Activated naive CD4-positive, alpha-beta T cell treated with anti-CD3 and anti-CD28 coated beads, Interleukin-2, amount 10 ng/mL, durations not matched to agents 7 days and 5 days (primary cell): ENCODE results near the gene PCDHGC4.

Experiments used
- CTCF ChIA-PET: fragments of 350-600 bp; sonication (Branson Sonifier 250); formaldehyde crosslinking; loops from one replicate; lab custom pipeline; 2021; ENCODE audit warnings: antibody characterized with exemption; lab: Charles Lee
- DNase-seq: peaks from one replicate; pipeline ENCODE4 v3.0.0-alpha.2; 2020
- H3K27ac Mint-ChIP-seq: one replicate; pipeline ENCODE4 v1.8.0; 2021; ENCODE audit warnings: mild to moderate bottlenecking, moderate library complexity, mixed read lengths
- H3K27me3 Mint-ChIP-seq: one replicate; pipeline ENCODE4 v1.8.0; 2021; ENCODE audit warnings: mild to moderate bottlenecking, mixed read lengths
- H3K36me3 Mint-ChIP-seq: one replicate; pipeline ENCODE4 v1.8.0; 2021; ENCODE audit warnings: mixed read lengths
- H3K4me1 Mint-ChIP-seq: one replicate; pipeline ENCODE4 v1.8.0; 2021; ENCODE audit warnings: mixed read lengths
- H3K4me3 Mint-ChIP-seq: one replicate; pipeline ENCODE4 v1.8.0; 2021; ENCODE audit warnings: mild to moderate bottlenecking, moderate library complexity, mixed read lengths
- H3K9me3 Mint-ChIP-seq: one replicate; pipeline ENCODE4 v1.8.0; 2021; ENCODE audit warnings: mixed read lengths

The PCDHGC4 gene

DNA sequence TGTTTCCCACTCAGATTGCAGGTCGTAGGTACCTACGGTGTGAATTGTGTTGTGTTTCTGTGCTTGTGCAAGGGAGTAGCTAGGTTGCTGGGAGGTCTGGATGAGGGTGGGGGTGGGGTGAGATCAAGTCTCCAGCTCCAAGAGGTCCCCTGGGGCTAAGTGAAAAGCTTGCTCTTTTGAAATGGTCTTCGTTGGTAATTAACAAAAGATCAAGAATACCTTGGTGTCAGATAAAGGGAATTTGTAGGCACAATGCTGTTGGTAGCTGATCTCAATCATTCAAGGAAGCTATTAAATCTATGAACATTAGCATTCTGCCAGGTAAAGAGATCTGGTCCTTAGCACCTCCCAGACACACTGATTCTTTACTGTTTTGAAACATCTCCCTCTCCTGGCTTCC lies 928 bp upstream of the PCDHGC4 start:
- H3K27me3 Mint-ChIP-seq: peaks cover 83% of the 10 kb centered on the region
- CTCF ChIA-PET: interaction anchor here (1.0 to 2.5 kb wide), 5 partner anchors 28 to 78 kb away, joined by 3 to 11 read pairs (median 4); partner anchors contain the start of gene PCDHGA12
- H3K27ac Mint-ChIP-seq: no peak overlapping the region
- no peaks in the 10 kb centered on the region for H3K9me3 Mint-ChIP-seq
- H3K4me3 Mint-ChIP-seq: no peak overlapping the region
- DNase-seq: no peak
- H3K4me1 Mint-ChIP-seq: no peaks in the 10 kb centered on the region
- no peaks in the 10 kb centered on the region for H3K36me3 Mint-ChIP-seq

DNA sequence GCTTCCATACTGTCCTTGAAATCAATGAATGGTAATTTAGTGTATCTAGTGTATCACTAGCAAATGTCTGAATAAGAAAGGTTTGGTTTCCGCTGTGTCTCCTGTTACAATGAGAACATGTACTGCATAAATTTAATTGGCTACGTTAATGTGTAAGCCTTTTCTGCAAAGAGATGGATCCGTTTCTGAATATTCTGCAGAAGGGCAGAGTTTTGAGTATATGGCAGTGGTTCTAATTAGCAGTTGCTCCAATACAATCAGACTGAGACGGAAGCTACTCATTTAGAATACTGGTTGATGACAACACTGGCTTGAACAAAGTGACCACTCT lies 555 bp upstream of the PCDHGC4 start:
- CTCF ChIA-PET: interaction anchor here (1.0 to 2.5 kb wide), 2 partner anchors 28 to 79 kb away, joined by 4 to 11 read pairs; no protein-coding TSS in a partner anchor
- Mint-ChIP-seq H3K4me1 (no peaks in the 10 kb centered on the region), H3K4me3 (no peak overlapping the region), H3K27ac (no peak overlapping the region), H3K9me3 (no peaks in the 10 kb centered on the region), H3K36me3 (no peaks in the 10 kb centered on the region), H3K27me3 (peaks cover 84% of the 10 kb centered on the region)
- no peak for DNase-seq

DNA sequence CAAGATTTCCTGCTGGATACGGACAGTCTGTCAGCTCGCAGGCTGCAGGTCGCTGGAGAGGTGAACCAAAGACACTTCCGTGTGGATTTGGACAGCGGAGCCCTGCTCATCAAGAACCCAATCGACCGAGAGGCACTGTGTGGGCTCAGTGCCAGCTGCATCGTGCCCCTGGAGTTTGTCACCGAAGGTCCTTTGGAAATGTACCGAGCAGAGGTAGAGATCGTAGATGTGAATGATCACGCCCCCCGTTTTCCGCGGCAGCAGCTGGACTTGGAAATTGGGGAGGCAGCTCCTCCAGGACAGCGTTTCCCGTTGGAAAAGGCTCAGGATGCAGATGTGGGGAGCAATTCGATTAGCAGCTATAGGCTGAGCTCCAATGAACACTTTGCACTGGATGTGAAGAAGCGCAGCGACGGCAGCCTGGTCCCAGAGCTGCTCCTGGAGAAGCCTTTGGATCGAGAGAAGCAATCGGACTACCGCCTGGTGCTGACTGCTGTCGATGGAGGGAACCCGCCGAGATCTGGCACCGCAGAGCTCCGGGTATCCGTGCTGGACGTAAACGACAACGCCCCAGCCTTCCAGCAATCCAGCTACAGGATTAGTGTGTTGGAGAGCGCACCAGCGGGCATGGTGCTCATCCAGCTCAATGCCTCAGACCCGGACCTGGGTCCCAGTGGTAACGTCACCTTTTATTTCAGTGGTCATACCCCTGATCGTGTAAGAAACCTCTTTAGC lies 658 bp downstream of the PCDHGC4 start:
- CTCF ChIA-PET: interaction anchor here (0.9 to 1.2 kb wide), 3 partner anchors 9 to 116 kb away, joined by 3 read pairs; partner anchors contain the start of gene PCDHGB3
- H3K9me3 Mint-ChIP-seq: no peaks in the 10 kb centered on the region
- peaks cover 92% of the 10 kb centered on the region for H3K27me3 Mint-ChIP-seq
- no peak overlapping the region for H3K4me3 Mint-ChIP-seq
- H3K36me3 Mint-ChIP-seq: no peaks in the 10 kb centered on the region
- H3K4me1 Mint-ChIP-seq: no peaks in the 10 kb centered on the region
- no peak for DNase-seq
- no peak overlapping the region for H3K27ac Mint-ChIP-seq

DNA sequence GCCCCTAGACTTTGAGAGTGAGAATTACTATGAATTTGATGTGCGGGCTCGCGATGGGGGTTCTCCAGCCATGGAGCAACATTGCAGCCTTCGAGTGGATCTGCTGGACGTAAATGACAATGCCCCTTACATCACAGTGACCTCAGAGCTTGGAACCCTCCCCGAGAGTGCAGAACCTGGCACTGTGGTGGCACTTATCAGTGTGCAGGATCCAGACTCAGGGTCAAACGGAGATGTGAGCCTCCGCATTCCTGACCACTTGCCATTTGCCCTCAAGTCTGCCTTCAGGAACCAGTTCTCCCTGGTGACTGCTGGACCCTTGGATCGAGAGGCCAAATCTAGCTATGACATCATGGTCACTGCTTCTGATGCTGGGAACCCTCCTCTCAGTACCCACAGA lies 1.3 kb downstream of the PCDHGC4 start:
- Mint-ChIP-seq H3K27me3 (peaks cover 93% of the 10 kb centered on the region), H3K4me1 (no peaks in the 10 kb centered on the region), H3K27ac (no peak overlapping the region), H3K9me3 (no peaks in the 10 kb centered on the region), H3K36me3 (no peaks in the 10 kb centered on the region), H3K4me3 (no peak overlapping the region)
- DNase-seq: no peak
- CTCF ChIA-PET: no interaction called here

DNA sequence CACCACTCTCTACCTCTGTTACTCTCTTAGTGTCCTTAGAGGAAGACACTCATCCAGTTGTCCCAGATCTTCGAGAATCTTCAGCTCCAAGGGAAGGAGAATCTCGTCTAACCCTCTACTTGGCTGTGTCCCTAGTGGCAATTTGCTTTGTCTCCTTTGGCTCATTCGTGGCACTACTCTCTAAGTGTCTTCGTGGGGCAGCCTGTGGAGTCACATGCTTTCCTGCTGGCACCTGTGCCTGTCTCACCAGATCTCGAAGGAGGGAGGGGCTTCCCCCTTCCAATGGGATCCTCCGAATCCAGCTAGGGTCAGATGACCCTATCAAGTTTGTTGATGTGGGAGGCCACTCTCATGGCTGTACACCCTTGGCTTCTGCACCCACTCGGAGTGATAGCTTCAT lies 2.3 kb downstream of the PCDHGC4 start:
- Mint-ChIP-seq H3K4me3 (no peak overlapping the region), H3K36me3 (no peaks in the 10 kb centered on the region), H3K27ac (no peak overlapping the region), H3K27me3 (peaks cover 99% of the 10 kb centered on the region), H3K4me1 (peaks cover 3% of the 10 kb centered on the region), H3K9me3 (no peaks in the 10 kb centered on the region)
- CTCF ChIA-PET: no interaction called here
- DNase-seq: no peak

DNA sequence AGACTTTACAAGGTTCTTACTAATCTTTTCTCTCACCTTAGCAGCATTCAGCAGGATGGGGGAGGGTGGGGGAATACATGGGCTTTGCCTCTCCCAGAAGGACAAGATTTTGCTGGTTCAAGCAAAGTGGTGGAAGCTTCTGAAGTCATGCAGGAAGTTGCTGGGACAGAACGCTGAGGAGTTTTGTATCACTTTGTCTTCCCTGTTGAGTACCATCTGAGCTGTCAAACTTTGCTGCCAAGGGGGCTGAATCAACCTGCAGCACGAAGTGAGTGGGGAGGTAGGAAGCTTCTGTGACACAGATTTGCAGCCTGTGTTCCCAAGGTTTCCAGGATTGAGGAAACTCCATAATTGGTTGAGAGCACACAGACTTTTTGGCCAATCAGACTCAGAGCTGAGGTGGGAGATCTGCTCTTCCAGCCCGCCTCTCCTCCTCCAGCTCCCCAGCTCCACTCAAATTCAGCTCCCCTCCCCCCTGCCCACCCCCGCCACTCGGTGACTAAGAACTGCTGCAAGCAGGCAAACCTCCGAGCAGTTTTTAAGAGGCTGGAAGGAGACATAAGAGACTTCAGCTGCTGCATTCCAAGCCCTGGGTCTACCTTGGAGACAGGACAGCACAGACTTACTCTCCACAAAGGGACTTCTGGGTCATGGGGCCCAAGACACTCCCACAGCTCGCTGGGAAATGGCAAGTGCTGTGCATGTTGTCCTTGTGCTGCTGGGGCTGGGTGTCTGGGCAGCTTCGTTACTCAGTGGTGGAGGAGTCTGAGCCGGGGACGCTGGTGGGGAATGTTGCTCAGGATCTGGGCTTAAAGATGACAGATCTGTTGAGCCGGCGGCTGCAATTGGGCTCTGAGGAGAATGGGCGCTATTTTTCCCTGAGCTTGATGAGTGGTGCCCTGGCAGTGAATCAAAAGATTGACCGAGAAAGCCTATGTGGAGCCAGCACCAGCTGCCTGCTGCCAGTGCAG lies 4.0 kb downstream of the PCDHGC4 start, which contains the start of gene PCDHGC5:
Gene PCDHGC5, plus strand, starts transcription at position 491 of the 971 bp plus-strand sequence. Its CDS starts 160 bp downstream, at position 651.
- H3K27me3 Mint-ChIP-seq: peaks cover 100% of the 10 kb centered on the region
- DNase-seq: no peak
- H3K27ac Mint-ChIP-seq: no peak within 1 kb of the TSS
- no peaks in the 10 kb centered on the region for H3K36me3 Mint-ChIP-seq
- H3K9me3 Mint-ChIP-seq: no peaks in the 10 kb centered on the region
- peaks cover 4% of the 10 kb centered on the region for H3K4me1 Mint-ChIP-seq
- H3K4me3 Mint-ChIP-seq: no peak within 1 kb of the TSS
- CTCF ChIA-PET: interaction anchor here (1.3 to 1.8 kb wide), 2 partner anchors 59 to 75 kb away, joined by 3 to 6 read pairs; partner anchors contain the start of genes PCDHGA10 and PCDHGA12

DNA sequence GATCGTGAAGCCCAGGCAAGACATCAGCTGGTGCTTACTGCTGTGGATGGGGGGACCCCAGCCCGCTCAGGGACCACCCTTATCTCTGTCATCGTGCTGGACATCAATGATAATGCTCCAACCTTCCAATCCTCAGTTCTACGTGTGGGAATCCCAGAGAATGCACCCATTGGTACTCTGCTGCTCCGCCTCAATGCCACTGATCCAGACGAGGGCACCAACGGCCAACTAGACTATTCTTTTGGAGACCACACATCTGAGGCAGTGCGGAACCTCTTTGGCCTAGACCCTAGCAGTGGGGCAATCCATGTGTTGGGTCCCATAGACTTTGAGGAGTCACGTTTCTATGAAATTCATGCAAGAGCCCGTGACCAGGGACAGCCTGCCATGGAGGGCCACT lies 5.0 kb downstream of the PCDHGC4 start:
- H3K27ac Mint-ChIP-seq: no peak overlapping the region
- DNase-seq: no peak
- no peaks in the 10 kb centered on the region for H3K36me3 Mint-ChIP-seq
- no peak overlapping the region for H3K4me3 Mint-ChIP-seq
- H3K9me3 Mint-ChIP-seq: no peaks in the 10 kb centered on the region
- CTCF ChIA-PET: interaction anchor here (1.8 kb wide), 1 partner anchor 59 kb away, joined by 6 read pairs; the partner anchor contains the start of gene PCDHGA12
- peaks cover 100% of the 10 kb centered on the region for H3K27me3 Mint-ChIP-seq
- peaks cover 4% of the 10 kb centered on the region for H3K4me1 Mint-ChIP-seq

DNA sequence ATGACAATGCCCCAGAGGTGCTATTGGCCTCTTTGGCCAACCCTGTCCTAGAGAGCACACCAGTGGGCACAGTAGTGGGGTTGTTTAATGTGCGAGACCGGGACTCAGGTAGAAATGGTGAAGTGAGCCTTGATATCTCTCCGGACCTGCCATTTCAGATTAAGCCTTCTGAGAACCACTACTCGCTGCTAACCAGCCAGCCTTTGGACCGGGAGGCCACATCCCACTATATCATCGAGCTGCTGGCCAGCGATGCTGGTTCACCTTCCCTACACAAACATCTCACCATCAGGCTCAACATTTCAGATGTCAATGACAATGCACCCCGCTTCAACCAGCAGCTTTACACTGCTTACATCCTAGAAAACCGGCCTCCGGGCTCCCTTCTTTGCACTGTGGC lies 5.4 kb downstream of the PCDHGC4 start:
- no peak overlapping the region for H3K27ac Mint-ChIP-seq
- H3K9me3 Mint-ChIP-seq: no peaks in the 10 kb centered on the region
- H3K4me1 Mint-ChIP-seq: peaks cover 4% of the 10 kb centered on the region
- H3K27me3 Mint-ChIP-seq: peaks cover 100% of the 10 kb centered on the region
- no peak for DNase-seq
- no peak overlapping the region for H3K4me3 Mint-ChIP-seq
- H3K36me3 Mint-ChIP-seq: no peaks in the 10 kb centered on the region
- CTCF ChIA-PET: no interaction called here

DNA sequence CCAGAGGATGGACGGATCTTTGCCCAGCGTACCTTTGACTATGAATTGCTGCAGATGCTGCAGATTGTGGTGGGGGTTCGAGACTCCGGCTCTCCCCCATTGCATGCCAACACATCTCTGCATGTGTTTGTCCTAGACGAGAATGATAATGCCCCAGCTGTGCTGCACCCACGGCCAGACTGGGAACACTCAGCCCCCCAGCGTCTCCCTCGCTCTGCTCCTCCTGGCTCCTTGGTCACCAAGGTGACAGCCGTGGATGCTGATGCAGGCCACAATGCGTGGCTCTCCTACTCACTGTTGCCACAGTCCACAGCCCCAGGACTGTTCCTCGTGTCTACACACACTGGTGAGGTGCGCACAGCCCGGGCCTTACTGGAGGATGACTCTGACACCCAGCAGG lies 5.9 kb downstream of the PCDHGC4 start:
- Mint-ChIP-seq H3K27me3 (peaks cover 100% of the 10 kb centered on the region), H3K36me3 (no peaks in the 10 kb centered on the region), H3K9me3 (no peaks in the 10 kb centered on the region), H3K27ac (no peak overlapping the region), H3K4me1 (peaks cover 4% of the 10 kb centered on the region), H3K4me3 (no peak overlapping the region)
- DNase-seq: no peak
- CTCF ChIA-PET: no interaction called here

DNA sequence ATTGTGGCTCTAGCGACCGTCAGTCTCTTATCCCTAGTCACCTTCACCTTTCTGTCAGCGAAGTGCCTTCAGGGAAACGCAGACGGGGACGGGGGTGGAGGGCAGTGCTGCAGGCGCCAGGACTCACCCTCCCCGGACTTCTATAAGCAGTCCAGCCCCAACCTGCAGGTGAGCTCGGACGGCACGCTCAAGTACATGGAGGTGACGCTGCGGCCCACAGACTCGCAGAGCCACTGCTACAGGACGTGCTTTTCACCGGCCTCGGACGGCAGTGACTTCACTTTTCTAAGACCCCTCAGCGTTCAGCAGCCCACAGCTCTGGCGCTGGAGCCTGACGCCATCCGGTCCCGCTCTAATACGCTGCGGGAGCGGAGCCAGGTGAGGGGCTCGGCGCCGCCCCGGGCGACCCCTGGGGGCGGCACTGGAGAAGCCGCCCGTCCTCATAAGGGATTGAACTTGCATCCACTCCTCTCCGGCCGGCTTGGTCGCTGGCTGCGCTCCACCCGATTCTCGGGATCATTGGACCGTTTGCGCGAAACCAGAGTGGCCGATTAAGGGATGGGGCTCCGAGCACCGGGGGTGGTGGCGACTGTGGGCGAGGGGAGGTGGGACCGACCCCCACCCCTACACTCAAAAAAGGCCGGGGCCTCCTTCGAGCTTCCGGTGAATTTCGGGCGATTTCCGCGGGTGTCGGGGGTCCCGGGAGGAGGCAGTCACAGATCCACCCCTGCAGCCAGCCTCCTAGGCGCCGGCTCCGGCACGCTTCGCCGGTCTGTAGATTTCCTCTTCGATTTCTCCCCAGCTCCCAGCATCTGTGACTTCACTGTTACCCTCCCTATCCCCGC lies 6.7 kb downstream of the PCDHGC4 start:
- Mint-ChIP-seq H3K9me3 (no peaks in the 10 kb centered on the region), H3K27me3 (peaks cover 100% of the 10 kb centered on the region), H3K36me3 (no peaks in the 10 kb centered on the region), H3K4me3 (peak overlapping the region; percentile 45), H3K27ac (no peak overlapping the region), H3K4me1 (peaks cover 4% of the 10 kb centered on the region)
- no peak for DNase-seq
- CTCF ChIA-PET: interaction anchor here (1.2 kb wide), 1 partner anchor 9 kb away, joined by 3 read pairs; no protein-coding TSS in a partner anchor

DNA sequence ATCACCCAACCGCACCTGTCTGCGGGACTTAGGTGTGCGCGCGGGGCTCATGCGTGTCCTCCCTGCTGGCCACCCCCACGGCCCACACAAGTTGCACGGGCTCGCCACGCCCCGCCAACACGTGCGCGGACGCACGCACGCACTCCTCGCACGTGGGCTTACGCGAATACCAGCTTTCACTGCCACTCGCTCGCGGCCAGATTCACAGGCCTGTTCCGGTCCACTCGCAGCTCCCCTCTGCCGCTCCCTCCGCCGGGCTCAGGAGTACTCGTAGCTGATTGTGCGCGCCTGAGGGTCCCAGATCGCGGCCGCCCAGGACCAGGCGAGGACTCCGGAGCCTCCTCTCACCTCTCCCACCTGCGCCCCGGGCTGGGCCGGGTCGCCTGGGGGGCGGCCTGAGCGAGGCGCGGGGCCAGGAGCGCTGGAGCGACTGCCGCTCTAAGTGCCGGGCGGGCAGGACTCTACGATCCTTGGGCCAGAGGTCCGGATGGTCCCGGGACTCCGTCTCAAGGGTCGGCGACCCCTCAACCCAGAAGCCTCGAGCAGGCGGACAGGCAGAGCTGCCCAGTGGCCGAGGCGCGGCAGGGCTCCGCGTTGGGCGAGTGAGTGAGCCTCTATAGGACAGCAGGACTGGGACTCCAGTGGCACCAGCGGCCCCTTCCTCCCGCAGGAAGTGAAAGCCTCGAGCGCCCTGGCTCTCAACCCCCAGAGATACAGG lies 7.5 kb downstream of the PCDHGC4 start:
- H3K4me1 Mint-ChIP-seq: peaks cover 4% of the 10 kb centered on the region
- no peaks in the 10 kb centered on the region for H3K9me3 Mint-ChIP-seq
- peak overlapping the region; percentile 45 for H3K4me3 Mint-ChIP-seq
- peaks cover 98% of the 10 kb centered on the region for H3K27me3 Mint-ChIP-seq
- DNase-seq: peak; percentile 46
- no peaks in the 10 kb centered on the region for H3K36me3 Mint-ChIP-seq
- CTCF ChIA-PET: interaction anchor here (0.5 to 1.7 kb wide), 4 partner anchors 8 to 673 kb away, joined by 3 to 9 read pairs (median 3); partner anchors contain the start of gene PCDHGA12
- no peak overlapping the region for H3K27ac Mint-ChIP-seq

DNA sequence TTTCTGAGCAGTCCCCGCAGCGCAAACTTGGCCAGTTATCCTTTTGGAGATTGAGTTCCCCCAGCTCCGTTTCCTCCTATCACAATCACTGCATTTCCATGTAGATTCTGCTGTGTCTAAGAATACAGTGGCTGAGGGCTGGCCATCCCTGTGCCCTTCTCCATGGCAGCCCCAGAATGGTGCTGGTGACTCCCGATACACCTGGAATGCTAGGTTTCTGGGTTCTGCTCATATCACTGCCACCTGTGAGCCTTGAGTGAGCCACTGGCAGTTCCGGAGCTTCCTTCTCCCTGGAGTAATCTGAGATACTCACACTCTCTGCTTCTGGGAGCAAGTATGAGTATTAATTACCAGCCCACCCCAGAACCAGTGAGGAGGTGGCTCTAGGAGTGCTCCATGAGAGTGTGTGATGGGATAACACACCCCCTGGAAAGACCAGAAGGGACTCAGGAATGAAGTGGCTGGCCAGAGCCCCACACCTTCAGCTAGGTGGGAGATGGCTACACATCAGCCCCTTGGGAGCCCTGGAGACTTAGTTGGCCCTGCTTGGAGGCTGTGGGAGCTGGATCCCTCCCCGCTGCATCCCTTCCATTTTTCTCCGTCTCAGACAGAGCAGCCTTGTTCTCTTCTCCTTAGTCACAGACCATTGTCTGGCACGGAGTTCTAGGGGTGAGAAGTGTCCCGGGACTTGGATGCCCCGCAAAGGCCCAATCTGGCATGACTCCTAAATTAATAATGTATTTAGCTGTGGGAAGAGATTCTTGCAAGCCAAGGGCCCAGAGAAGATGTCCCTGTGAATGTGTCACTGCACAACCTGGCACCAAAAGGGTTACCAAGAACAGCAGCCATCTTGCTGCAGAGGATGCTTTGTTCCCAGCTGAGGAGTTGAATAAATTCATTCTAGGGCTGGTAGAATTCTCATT lies 8.9 kb downstream of the PCDHGC4 start:
- Mint-ChIP-seq H3K27ac (no peak overlapping the region), H3K36me3 (no peaks in the 10 kb centered on the region), H3K9me3 (no peaks in the 10 kb centered on the region), H3K27me3 (peaks cover 92% of the 10 kb centered on the region), H3K4me1 (peaks cover 4% of the 10 kb centered on the region), H3K4me3 (no peak overlapping the region)
- DNase-seq: no peak
- CTCF ChIA-PET: interaction anchor here (0.6 to 1.7 kb wide), 7 partner anchors 18 to 80 kb away, joined by 3 to 9 read pairs (median 3); partner anchors contain the start of genes PCDHGA10 and PCDHGA12
